Vagina (tissue), 2 donors: ENCODE results near the gene PDE3B. TPM values are rescaled to one million over a fixed set of nuclear protein-coding genes. Genes with fewer than 3 reads are reported as not detected.

Experiments used
- DNase-seq, 2 donors: peaks; one replicate each; pipeline ENCODE4 v3.0.0-alpha.2; 2017; ENCODE audit errors: extremely low spot score in 2 of 2
- H3K27ac ChIP-seq: fragments of 200-600 bp; sonication (generic); one replicate; pipeline ENCODE4 v1.5.1; 2019
- H3K27me3 ChIP-seq: fragments of 200-600 bp; sonication (generic); one replicate; pipeline ENCODE4 v1.5.1; 2019
- H3K36me3 ChIP-seq, 2 donors: fragments of 200-600 bp; sonication (generic); one replicate each; pipeline ENCODE4 v1.5.1; 2017 to 2019
- H3K4me1 ChIP-seq: fragments of 200-600 bp; sonication (generic); one replicate; pipeline ENCODE4 v1.5.1; 2019
- H3K4me3 ChIP-seq, 2 donors: fragments of 200-600 bp; sonication (generic); 1 replicate in 1 of 2; 2 replicates in 1 of 2; pipeline ENCODE4 v1.5.1; 2016 to 2019
- H3K9me3 ChIP-seq: fragments of 200-600 bp; sonication (generic); one replicate; pipeline ENCODE4 v1.5.1; 2019
- CTCF ChIP-seq, 3 experiments: fragments of 450-650 bp in 2 of 3; fragments of 200-600 bp in 1 of 3; sonication (generic) in 1 of 3; IDR thresholded peaks; one replicate each; pipeline ENCODE4 v1.5.1; 2017 to 2019; ENCODE audit warnings: antibody characterized with exemption in 3 of 3, mild to moderate bottlenecking in 2 of 3, moderate library complexity in 2 of 3
- POLR2A ChIP-seq, 2 donors: fragments of 450-650 bp; IDR thresholded peaks; one replicate each; pipeline ENCODE4 v1.6.1; 2017; ENCODE audit warnings: antibody characterized with exemption in 2 of 2, mild to moderate bottlenecking in 2 of 2, moderate library complexity in 2 of 2
- POLR2AphosphoS5 ChIP-seq, 2 donors: sonication (generic); formaldehyde crosslinking; IDR thresholded peaks; one replicate each; pipeline ENCODE4 v1.9.0; 2017; ENCODE audit warnings: antibody characterized with exemption in 2 of 2, mild to moderate bottlenecking in 2 of 2, low read depth in 1 of 2; ENCODE audit not compliant: insufficient read depth in 1 of 2
- intact Hi-C: fragments of 100-400 bp; cut with DNase I; formaldehyde crosslinking; loops from one replicate; pipeline ENCODE4 v1.15.1; 2023
- total RNA-seq: library from RNA; depleted of rRNA; stranded (reverse); fragments of >200 nt; gene quantifications from one replicate; pipeline ENCODE4 v1.2.3, GENCODE V29; 2016

PDE3B gene
- total RNA-seq, 1 donor from 2014 or later = 10.1 TPM

GRCh38 chr11:14813516-14813915 lies 169.9 kb downstream of the PDE3B start:
- Histone ChIP-seq H3K27me3 (no peaks in the 10 kb centered on the region), H3K4me3 (no peak overlapping the region), H3K4me1 (no peaks in the 10 kb centered on the region), H3K27ac (no peak overlapping the region), H3K9me3 (no peaks in the 10 kb centered on the region), H3K36me3 (no peaks in the 10 kb centered on the region)
- intact Hi-C loops = no loop called here
- DNase-seq = no peak
- no peak for TF ChIP-seq CTCF (IDR thresholded peaks at IDR 0.05)
- TF ChIP-seq POLR2A (IDR thresholded peaks at IDR 0.05) = no peak
- no peak for TF ChIP-seq POLR2AphosphoS5 (IDR thresholded peaks at IDR 0.05; ENCODE audit: insufficient read depth in 1 of 2, low read depth in 1 of 2)

GRCh38 chr11:14818779-14819178 lies 175.2 kb downstream of the PDE3B start:
- DNase-seq = no peak
- H3K27me3 ChIP-seq = no peaks in the 10 kb centered on the region
- no peaks in the 10 kb centered on the region for H3K36me3 ChIP-seq
- H3K4me3 ChIP-seq = no peak overlapping the region
- no peak overlapping the region for H3K27ac ChIP-seq
- intact Hi-C loops = no loop called here
- TF ChIP-seq POLR2AphosphoS5 (IDR thresholded peaks at IDR 0.05; ENCODE audit: insufficient read depth in 1 of 2, low read depth in 1 of 2) (no peak), POLR2A (IDR thresholded peaks at IDR 0.05) (no peak), CTCF (IDR thresholded peaks at IDR 0.05) (no peak)
- H3K9me3 ChIP-seq = no peaks in the 10 kb centered on the region
- no peaks in the 10 kb centered on the region for H3K4me1 ChIP-seq

- no peak for DNase-seq
- intact Hi-C loops = no loop called here
- Histone ChIP-seq H3K4me3 (no peak overlapping the region), H3K9me3 (no peaks in the 10 kb centered on the region), H3K27ac (no peak overlapping the region), H3K27me3 (no peaks in the 10 kb centered on the region), H3K36me3 (no peaks in the 10 kb centered on the region), H3K4me1 (no peaks in the 10 kb centered on the region)
- no peak for TF ChIP-seq CTCF (IDR thresholded peaks at IDR 0.05)
- TF ChIP-seq POLR2A (IDR thresholded peaks at IDR 0.05) = no peak
- TF ChIP-seq POLR2AphosphoS5 (IDR thresholded peaks at IDR 0.05; ENCODE audit: insufficient read depth in 1 of 2, low read depth in 1 of 2) = no peak
These were observed 176.0 kb downstream of the PDE3B start for GRCh38 chr11:14819596-14819995.

GRCh38 chr11:14821031-14821430 lies 177.4 kb downstream of the PDE3B start:
- no peak for DNase-seq
- no peaks in the 10 kb centered on the region for H3K4me1 ChIP-seq
- no peaks in the 10 kb centered on the region for H3K36me3 ChIP-seq
- no peak overlapping the region for H3K27ac ChIP-seq
- no peak for TF ChIP-seq POLR2AphosphoS5 (IDR thresholded peaks at IDR 0.05; ENCODE audit: insufficient read depth in 1 of 2, low read depth in 1 of 2)
- TF ChIP-seq POLR2A (IDR thresholded peaks at IDR 0.05) = no peak
- TF ChIP-seq CTCF (IDR thresholded peaks at IDR 0.05) = no peak
- intact Hi-C loops = no loop called here
- no peak overlapping the region for H3K4me3 ChIP-seq
- no peaks in the 10 kb centered on the region for H3K27me3 ChIP-seq
- no peaks in the 10 kb centered on the region for H3K9me3 ChIP-seq

GRCh38 chr11:14826600-14826999 lies 183.0 kb downstream of the PDE3B start:
- Histone ChIP-seq H3K27ac (no peak overlapping the region), H3K4me1 (no peaks in the 10 kb centered on the region), H3K27me3 (no peaks in the 10 kb centered on the region), H3K36me3 (no peaks in the 10 kb centered on the region), H3K4me3 (no peak overlapping the region), H3K9me3 (no peaks in the 10 kb centered on the region)
- no peak for TF ChIP-seq CTCF (IDR thresholded peaks at IDR 0.05)
- TF ChIP-seq POLR2A (IDR thresholded peaks at IDR 0.05) = no peak
- TF ChIP-seq POLR2AphosphoS5 (IDR thresholded peaks at IDR 0.05; ENCODE audit: insufficient read depth in 1 of 2, low read depth in 1 of 2) = no peak
- intact Hi-C loops = no loop called here
- no peak for DNase-seq
